ENCODE results near the gene LRP1B.

LRP1B gene

GRCh38 chr2:141639809-141640208 is 491.0 kb downstream of the LRP1B start:
- DNase-seq: no peak

- no peak for DNase-seq
These were observed 497.7 kb downstream of the LRP1B start for GRCh38 chr2:141633132-141633531.

- no peak for DNase-seq
These were observed 500.3 kb downstream of the LRP1B start for GRCh38 chr2:141630407-141630930.

- no peak for DNase-seq
These were observed 510.4 kb downstream of the LRP1B start for GRCh38 chr2:141620372-141620771.

- no peak for DNase-seq
These were observed 512.4 kb downstream of the LRP1B start for GRCh38 chr2:141618457-141618856.

- no peak for DNase-seq
These were observed 518.8 kb downstream of the LRP1B start for GRCh38 chr2:141611981-141612380.

GRCh38 chr2:141611176-141611571 is 519.6 kb downstream of the LRP1B start:
- no peak for DNase-seq

GRCh38 chr2:141610564-141611175 is 520.1 kb downstream of the LRP1B start:
- no peak for DNase-seq

- DNase-seq: no peak
These were observed 525.7 kb downstream of the LRP1B start for GRCh38 chr2:141605163-141605562.

- DNase-seq: no peak
These were observed 529.2 kb downstream of the LRP1B start for GRCh38 chr2:141601511-141602152.

- no peak for DNase-seq
These were observed 531.1 kb downstream of the LRP1B start for GRCh38 chr2:141599721-141600120.

- no peak for DNase-seq
These were observed 531.8 kb downstream of the LRP1B start for GRCh38 chr2:141598982-141599381.

- DNase-seq: no peak
These were observed 535.4 kb downstream of the LRP1B start for GRCh38 chr2:141595316-141595920.

- DNase-seq: no peak
These were observed 539.0 kb downstream of the LRP1B start for GRCh38 chr2:141591787-141592186.

GRCh38 chr2:141590620-141591019 is 540.2 kb downstream of the LRP1B start:
- no peak for DNase-seq

GRCh38 chr2:141589314-141589713 is 541.5 kb downstream of the LRP1B start:
- no peak for DNase-seq

GRCh38 chr2:141586985-141587384 is 543.8 kb downstream of the LRP1B start:
- no peak for DNase-seq

- no peak for DNase-seq
These were observed 548.6 kb downstream of the LRP1B start for GRCh38 chr2:141582213-141582612.

- no peak for DNase-seq
These were observed 551.7 kb downstream of the LRP1B start for GRCh38 chr2:141579071-141579470.

- DNase-seq: no peak
These were observed 560.2 kb downstream of the LRP1B start for GRCh38 chr2:141570474-141571131.

- DNase-seq: no peak
These were observed 560.9 kb downstream of the LRP1B start for GRCh38 chr2:141569941-141570340.

- no peak for DNase-seq
These were observed 565.2 kb downstream of the LRP1B start for GRCh38 chr2:141565597-141565996.

- DNase-seq: no peak
These were observed 570.1 kb downstream of the LRP1B start for GRCh38 chr2:141560723-141561122.

Measured in GF-D8 (cell line).